Measurements from ENCODE around the gene PRG3. TPM values are rescaled to one million over a fixed set of nuclear protein-coding genes. Genes with fewer than 3 reads are reported as not detected.
"Not testable (repeated sequence)": the region's sequence is repeated elsewhere in the genome, so short reads cannot be mapped to it uniquely, and the experiment has no call there.

PRG3 gene
- total RNA-seq, 2 experiments from 2014 or later: not detected

DNA sequence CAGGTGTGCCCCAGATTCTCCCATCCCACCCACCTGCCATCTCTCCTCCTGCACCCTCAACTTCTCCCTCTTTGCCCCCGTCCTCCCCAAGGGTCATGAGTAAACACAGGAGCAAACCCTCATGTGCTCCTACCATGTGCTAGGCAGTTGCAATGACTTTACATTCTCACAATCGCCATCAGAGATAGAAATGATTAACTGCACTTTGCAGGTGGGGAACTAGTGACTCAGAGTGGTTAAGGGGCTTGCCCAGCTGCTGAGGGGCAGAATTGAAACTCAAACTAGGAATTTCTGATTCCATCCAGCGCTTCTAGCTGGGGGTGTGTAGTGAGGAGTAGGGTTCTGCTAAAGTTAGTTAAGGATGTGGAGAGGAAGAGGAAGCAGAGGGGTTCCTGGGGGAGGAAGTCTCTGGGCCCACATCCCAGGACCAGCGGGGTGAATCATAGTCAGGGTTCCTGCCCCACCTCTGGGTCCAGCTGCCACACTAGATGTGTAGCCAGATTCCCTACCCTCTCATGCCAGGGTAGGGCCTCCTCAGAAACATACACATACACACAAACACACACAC is 25.5 kb upstream of the PRG3 start:
- Mint-ChIP-seq H3K4me3 (no peak overlapping the region), H3K36me3 (peaks cover 47% of the 10 kb centered on the region), H3K27ac (peak overlapping the region; percentile 35), H3K27me3 (no peaks in the 10 kb centered on the region), H3K4me1 (peaks cover 44% of the 10 kb centered on the region), H3K9me3 (ENCODE audit: low read depth) (no peaks in the 10 kb centered on the region)
- ATAC-seq: peak; percentile 75
- CTCF ChIA-PET: interaction anchor here (1.2 kb wide), 1 partner anchor 47 kb away, joined by 3 read pairs; no protein-coding TSS in a partner anchor
- DNase-seq: peak; percentile 58

- ATAC-seq: no peak
- peaks cover 44% of the 10 kb centered on the region for H3K4me1 Mint-ChIP-seq
- H3K27me3 Mint-ChIP-seq: no peaks in the 10 kb centered on the region
- DNase-seq: no peak
- CTCF ChIA-PET: interaction anchor here (0.6 to 0.7 kb wide), 2 partner anchors 33 to 816 kb away, joined by 3 read pairs; no protein-coding TSS in a partner anchor
- H3K27ac Mint-ChIP-seq: peak overlapping the region; percentile 12
- no peaks in the 10 kb centered on the region for H3K9me3 Mint-ChIP-seq (ENCODE audit: low read depth)
- H3K36me3 Mint-ChIP-seq: peaks cover 41% of the 10 kb centered on the region
- no peak overlapping the region for H3K4me3 Mint-ChIP-seq
Observed at GRCh38 chr11:57405271-57405860, 24.4 kb upstream of the PRG3 start.

- Mint-ChIP-seq H3K9me3 (ENCODE audit: low read depth) (no peaks in the 10 kb centered on the region), H3K36me3 (peaks cover 28% of the 10 kb centered on the region), H3K27me3 (no peaks in the 10 kb centered on the region), H3K27ac (no peak overlapping the region), H3K4me3 (no peak overlapping the region), H3K4me1 (peaks cover 36% of the 10 kb centered on the region)
- ATAC-seq: no peak
- CTCF ChIA-PET: interaction anchor here (1.1 kb wide), 1 partner anchor 55 kb away, joined by 3 read pairs; no protein-coding TSS in a partner anchor
- DNase-seq: no peak
Observed at GRCh38 chr11:57403802-57404147, 22.8 kb upstream of the PRG3 start.

GRCh38 chr11:57403003-57403801 is 22.3 kb upstream of the PRG3 start:
- H3K27me3 Mint-ChIP-seq; H3K27ac Mint-ChIP-seq; H3K4me3 Mint-ChIP-seq; DNase-seq; H3K9me3 Mint-ChIP-seq (ENCODE audit: low read depth); ATAC-seq: not testable (repeated sequence)
- Mint-ChIP-seq H3K36me3 (peaks cover 28% of the 10 kb centered on the region), H3K4me1 (peaks cover 36% of the 10 kb centered on the region)
- CTCF ChIA-PET: interaction anchor here (1.1 kb wide), 2 partner anchors 55 to 125 kb away, joined by 3 read pairs; no protein-coding TSS in a partner anchor

GRCh38 chr11:57402188-57403002 is 21.4 kb upstream of the PRG3 start:
- no peak for ATAC-seq
- CTCF ChIA-PET: interaction anchor here (1.1 to 2.2 kb wide), 3 partner anchors 54 to 125 kb away, joined by 3 to 5 read pairs (median 3); no protein-coding TSS in a partner anchor
- no peak for DNase-seq

GRCh38 chr11:57399972-57400578 is 19.1 kb upstream of the PRG3 start:
- DNase-seq: no peak
- ATAC-seq: no peak
- Mint-ChIP-seq H3K27ac (no peak overlapping the region), H3K27me3 (no peaks in the 10 kb centered on the region), H3K9me3 (ENCODE audit: low read depth) (no peaks in the 10 kb centered on the region), H3K36me3 (peaks cover 3% of the 10 kb centered on the region), H3K4me3 (no peak overlapping the region), H3K4me1 (peaks cover 6% of the 10 kb centered on the region)
- CTCF ChIA-PET: interaction anchor here (1.0 to 2.2 kb wide), 2 partner anchors 52 to 60 kb away, joined by 5 read pairs; partner anchors contain the start of gene RTN4RL2

More at GRCh38 chr11:57402188-57403002, 21.4 kb upstream of the PRG3 start:
- H3K27me3 Mint-ChIP-seq: no peaks in the 10 kb centered on the region
- H3K4me3 Mint-ChIP-seq: no peak overlapping the region
- no peak overlapping the region for H3K27ac Mint-ChIP-seq
- H3K9me3 Mint-ChIP-seq (ENCODE audit: low read depth): no peaks in the 10 kb centered on the region
- H3K36me3 Mint-ChIP-seq: peaks cover 20% of the 10 kb centered on the region
- peaks cover 29% of the 10 kb centered on the region for H3K4me1 Mint-ChIP-seq

DNA sequence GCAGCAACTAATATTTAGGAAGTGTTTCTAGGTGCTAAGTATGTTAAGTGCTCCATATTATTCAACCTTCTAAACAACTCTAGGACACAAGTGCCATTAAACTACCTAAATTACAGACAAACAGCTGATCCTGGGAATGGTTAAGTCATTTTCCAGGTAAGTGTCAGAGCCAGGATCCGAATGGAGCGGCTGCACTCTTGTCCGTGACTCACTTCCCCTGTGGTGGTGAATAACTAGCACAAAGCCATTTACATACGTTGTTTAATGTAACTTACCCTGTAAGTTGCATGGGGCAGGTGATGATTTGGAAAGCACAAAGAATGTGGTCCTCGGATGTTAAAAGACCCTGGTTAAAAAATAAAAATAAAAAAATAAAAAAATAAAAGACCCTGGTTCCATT is 18.3 kb upstream of the PRG3 start:
- H3K9me3 Mint-ChIP-seq (ENCODE audit: low read depth): no peaks in the 10 kb centered on the region
- no peaks in the 10 kb centered on the region for H3K36me3 Mint-ChIP-seq
- H3K27ac Mint-ChIP-seq: no peak overlapping the region
- DNase-seq (no peak), ATAC-seq (no peak)
- H3K27me3 Mint-ChIP-seq: no peaks in the 10 kb centered on the region
- H3K4me3 Mint-ChIP-seq: no peak overlapping the region
- H3K4me1 Mint-ChIP-seq: peaks cover 2% of the 10 kb centered on the region
- CTCF ChIA-PET: no interaction called here

DNA sequence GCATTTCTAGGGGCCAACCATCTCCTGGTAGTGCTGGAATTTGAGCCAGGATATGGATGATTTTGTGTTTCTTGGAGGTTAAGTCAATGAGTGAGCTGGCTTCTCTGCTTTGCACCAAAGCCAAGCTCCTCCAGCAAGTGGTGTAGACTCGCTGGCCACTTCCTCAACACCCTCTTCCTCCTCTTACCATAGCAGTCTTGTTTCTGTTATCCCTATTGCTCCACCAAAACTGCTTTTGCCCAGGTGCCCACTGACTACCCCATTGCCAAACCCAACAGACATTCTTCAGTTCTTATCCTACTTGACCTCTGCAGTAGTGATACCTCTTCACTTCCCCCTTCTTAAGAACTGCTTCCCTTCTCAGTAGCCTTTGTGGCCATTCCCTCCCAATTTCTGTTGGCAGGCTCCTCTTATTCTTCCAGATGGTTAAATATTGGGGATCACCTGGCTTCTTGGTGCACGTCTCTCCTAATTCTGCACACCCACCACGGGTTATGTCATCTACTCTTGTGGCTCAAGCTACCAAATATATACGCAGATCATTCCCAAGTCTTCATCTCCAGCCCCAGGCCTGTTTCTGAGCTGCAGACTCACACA is 16.5 kb upstream of the PRG3 start:
- Mint-ChIP-seq H3K27me3 (no peaks in the 10 kb centered on the region), H3K4me1 (no peaks in the 10 kb centered on the region), H3K27ac (no peak overlapping the region), H3K4me3 (no peak overlapping the region), H3K9me3 (ENCODE audit: low read depth) (no peaks in the 10 kb centered on the region), H3K36me3 (no peaks in the 10 kb centered on the region)
- CTCF ChIA-PET: interaction anchor here (1.5 kb wide), 3 partner anchors 47 to 61 kb away, joined by 3 to 4 read pairs (median 4); no protein-coding TSS in a partner anchor
- ATAC-seq: no peak
- DNase-seq: no peak

GRCh38 chr11:57396744-57397143 is 15.8 kb upstream of the PRG3 start:
- H3K36me3 Mint-ChIP-seq: no peaks in the 10 kb centered on the region
- CTCF ChIA-PET: interaction anchor here (1.5 kb wide), 3 partner anchors 46 to 61 kb away, joined by 3 to 4 read pairs (median 4); no protein-coding TSS in a partner anchor
- ATAC-seq: no peak
- no peaks in the 10 kb centered on the region for H3K27me3 Mint-ChIP-seq
- DNase-seq: no peak
- no peak overlapping the region for H3K4me3 Mint-ChIP-seq
- no peaks in the 10 kb centered on the region for H3K4me1 Mint-ChIP-seq
- H3K27ac Mint-ChIP-seq: no peak overlapping the region
- no peaks in the 10 kb centered on the region for H3K9me3 Mint-ChIP-seq (ENCODE audit: low read depth)

DNA sequence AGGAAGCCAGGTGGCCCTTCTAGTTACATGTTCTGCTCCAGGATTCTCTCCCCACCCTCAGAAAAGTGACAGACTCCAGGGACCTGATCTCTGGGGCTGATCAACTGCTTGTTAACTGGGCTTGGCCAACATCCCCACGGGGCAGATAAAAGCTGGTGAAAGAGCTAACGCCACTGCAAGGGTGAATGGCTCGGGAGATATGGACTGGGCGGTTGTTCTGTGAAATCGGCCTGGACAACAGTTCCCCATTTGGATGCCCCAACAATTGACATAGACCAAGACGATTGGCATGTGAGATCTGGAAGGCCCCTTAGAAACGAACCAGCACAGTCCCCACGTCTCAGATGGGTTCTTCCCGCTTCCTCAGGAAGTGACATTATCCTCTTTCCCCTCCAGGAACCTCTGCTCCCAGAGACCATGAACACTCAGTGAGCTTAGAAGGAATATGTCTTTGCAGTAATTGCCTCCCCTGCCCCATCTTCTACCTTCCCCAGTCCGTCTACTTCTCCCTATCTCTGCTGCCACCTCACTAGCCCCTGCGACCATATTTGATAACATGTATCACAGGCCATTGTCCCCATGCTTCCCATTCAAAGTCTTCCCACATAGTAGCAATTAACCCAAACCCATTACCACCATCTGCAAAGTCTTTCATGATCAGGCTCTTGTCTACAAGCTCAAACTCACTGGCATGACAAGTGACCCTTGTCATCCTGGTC is 15.1 kb upstream of the PRG3 start:
- no peak for DNase-seq
- ATAC-seq: no peak
- Mint-ChIP-seq H3K4me3 (no peak overlapping the region), H3K36me3 (no peaks in the 10 kb centered on the region), H3K27ac (no peak overlapping the region), H3K4me1 (no peaks in the 10 kb centered on the region), H3K27me3 (no peaks in the 10 kb centered on the region), H3K9me3 (ENCODE audit: low read depth) (no peaks in the 10 kb centered on the region)
- CTCF ChIA-PET: interaction anchor here (1.5 kb wide), 2 partner anchors 46 to 50 kb away, joined by 3 to 4 read pairs; no protein-coding TSS in a partner anchor

- no peaks in the 10 kb centered on the region for H3K4me1 Mint-ChIP-seq
- CTCF ChIA-PET: interaction anchor here (0.6 to 0.7 kb wide), 2 partner anchors 52 to 330 kb away, joined by 3 read pairs; no protein-coding TSS in a partner anchor
- DNase-seq: no peak
- H3K4me3 Mint-ChIP-seq: no peak overlapping the region
- no peaks in the 10 kb centered on the region for H3K27me3 Mint-ChIP-seq
- no peaks in the 10 kb centered on the region for H3K9me3 Mint-ChIP-seq (ENCODE audit: low read depth)
- no peaks in the 10 kb centered on the region for H3K36me3 Mint-ChIP-seq
- H3K27ac Mint-ChIP-seq: no peak overlapping the region
- no peak for ATAC-seq
Observed at GRCh38 chr11:57394203-57394965, 13.4 kb upstream of the PRG3 start.
